ENCODE measurements around the gene SYPL1. TPM values are rescaled to one million over a fixed set of nuclear protein-coding genes. Genes with fewer than 3 reads are reported as not detected.

Gene SYPL1
- polyA plus RNA-seq, 1 donor from 2014 or later = 17.4 TPM

GRCh38 chr7:106070567-106071254, 41.4 kb downstream of the SYPL1 start:
- H3K36me3 ChIP-seq (ENCODE audit: insufficient read depth, low read length) = no peaks in the 10 kb centered on the region
- no peak overlapping the region for H2AFZ ChIP-seq (ENCODE audit: low read depth, low read length)
- H3K27ac ChIP-seq (ENCODE audit: low read length) = no peak overlapping the region
- H4K20me1 ChIP-seq (ENCODE audit: insufficient read depth) = no peaks in the 10 kb centered on the region
- no peaks in the 10 kb centered on the region for H3K27me3 ChIP-seq (ENCODE audit: insufficient read depth, low read depth, low read length)
- no peaks in the 10 kb centered on the region for H3K79me2 ChIP-seq (replicated peaks; ENCODE audit: insufficient read depth, low read length)
- H3K4me2 ChIP-seq (ENCODE audit: low read length) = no peak overlapping the region
- no peaks in the 10 kb centered on the region for H3K9me3 ChIP-seq (ENCODE audit: low read length)
- no peak for TF ChIP-seq EZH2 (IDR thresholded peaks at IDR 0.05; ENCODE audit: borderline replicate concordance, insufficient read depth, low read length, poor library complexity, severe bottlenecking)
- no peak for TF ChIP-seq MXI1 (conservative IDR thresholded peaks at IDR 0.05; ENCODE audit: poor library complexity, severe bottlenecking)
- TF ChIP-seq POLR2AphosphoS5 (IDR thresholded peaks at IDR 0.05) = no peak
- TF ChIP-seq CTCF (IDR thresholded peaks at IDR 0.05; ENCODE audit: poor library complexity, severe bottlenecking) = no peak
- TF ChIP-seq TAF1 (IDR thresholded peaks at IDR 0.05; ENCODE audit: low read depth) = no peak
- TF ChIP-seq SMC3 (conservative IDR thresholded peaks at IDR 0.05; ENCODE audit: poor library complexity) = no peak
- no peak for TF ChIP-seq RAD21 (conservative IDR thresholded peaks at IDR 0.05)
- TF ChIP-seq REST (IDR thresholded peaks at IDR 0.05; ENCODE audit: borderline replicate concordance) = no peak
- H3K9ac ChIP-seq (ENCODE audit: low read length) = no peak overlapping the region
- no peaks in the 10 kb centered on the region for H3K9me2 ChIP-seq (ENCODE audit: insufficient read depth, low read length)
- H3K4me3 ChIP-seq (ENCODE audit: low read length) = no peak overlapping the region
- H3F3A ChIP-seq (ENCODE audit: insufficient read depth, low read length, poor library complexity, severe bottlenecking) = no peaks in the 10 kb centered on the region

GRCh38 chr7:106070201-106070551, 41.9 kb downstream of the SYPL1 start:
- H3K27me3 ChIP-seq (ENCODE audit: insufficient read depth, low read depth, low read length) = no peaks in the 10 kb centered on the region
- H4K20me1 ChIP-seq (ENCODE audit: insufficient read depth) = no peaks in the 10 kb centered on the region
- no peak overlapping the region for H2AFZ ChIP-seq (ENCODE audit: low read depth, low read length)
- H3K4me2 ChIP-seq (ENCODE audit: low read length) = no peak overlapping the region
- H3K27ac ChIP-seq (ENCODE audit: low read length) = no peak overlapping the region
- H3K36me3 ChIP-seq (ENCODE audit: insufficient read depth, low read length) = no peaks in the 10 kb centered on the region
- H3F3A ChIP-seq (ENCODE audit: insufficient read depth, low read length, poor library complexity, severe bottlenecking) = no peaks in the 10 kb centered on the region
- H3K9me2 ChIP-seq (ENCODE audit: insufficient read depth, low read length) = no peaks in the 10 kb centered on the region
- no peaks in the 10 kb centered on the region for H3K9me3 ChIP-seq (ENCODE audit: low read length)
- no peak overlapping the region for H3K9ac ChIP-seq (ENCODE audit: low read length)
- H3K4me3 ChIP-seq (ENCODE audit: low read length) = no peak overlapping the region
- TF ChIP-seq MXI1 (conservative IDR thresholded peaks at IDR 0.05; ENCODE audit: poor library complexity, severe bottlenecking) (no peak), SMC3 (conservative IDR thresholded peaks at IDR 0.05; ENCODE audit: poor library complexity) (no peak), RAD21 (conservative IDR thresholded peaks at IDR 0.05) (no peak), EP300 (conservative IDR thresholded peaks at IDR 0.05; ENCODE audit: poor library complexity, severe bottlenecking) (no peak), CTCF (IDR thresholded peaks at IDR 0.05; ENCODE audit: poor library complexity, severe bottlenecking) (no peak), POLR2AphosphoS5 (IDR thresholded peaks at IDR 0.05) (no peak)
- H3K79me2 ChIP-seq (replicated peaks; ENCODE audit: insufficient read depth, low read length) = no peaks in the 10 kb centered on the region
